Stimulated activated naive B cell treated with anti-CD40 and anti-IgM and Interleukin-4, amounts not matched to agents 10 μg/mL and 1 μg/mL and 100 μg/mL, for 72 hours (primary cell): Measurements from ENCODE around the gene POLR2C.
A peak's percentile ranks its signal among the peaks of the same experiment; 100 is the strongest.
"Not testable (repeated sequence)": the region's sequence is repeated elsewhere in the genome, so short reads cannot be mapped to it uniquely, and the experiment has no call there.

Experiments used
- ATAC-seq, 2 donors: fragments of 150-1000 bp; cut with Tn5 transposase; replicated peaks; 2 replicates each; pipeline ENCODE4 v1.10.0; 2021; ENCODE audit warnings: moderate library complexity in 1 of 2
- DNase-seq: peaks from one replicate; pipeline ENCODE4 v3.0.0; 2021
- H3K27ac Mint-ChIP-seq: one replicate; pipeline ENCODE4 v1.8.0; 2022; ENCODE audit warnings: mild to moderate bottlenecking, mixed read lengths
- H3K27me3 Mint-ChIP-seq, 2 donors: one replicate each; pipeline ENCODE4 v1.8.0; 2022; ENCODE audit warnings: mixed read lengths in 2 of 2
- H3K36me3 Mint-ChIP-seq, 2 donors: one replicate each; pipeline ENCODE4 v1.8.0; 2022; ENCODE audit warnings: mixed read lengths in 2 of 2, mild to moderate bottlenecking in 1 of 2
- H3K4me1 Mint-ChIP-seq, 2 donors: one replicate each; pipeline ENCODE4 v1.8.0; 2022; ENCODE audit warnings: mixed read lengths in 2 of 2, mild to moderate bottlenecking in 1 of 2
- H3K4me3 Mint-ChIP-seq, 2 donors: one replicate each; pipeline ENCODE4 v1.8.0; 2022; ENCODE audit warnings: mild to moderate bottlenecking in 2 of 2, mixed read lengths in 2 of 2, moderate library complexity in 1 of 2
- H3K9me3 Mint-ChIP-seq, 2 donors: one replicate each; pipeline ENCODE4 v1.8.0; 2022; ENCODE audit warnings: mixed read lengths in 2 of 2, mild to moderate bottlenecking in 1 of 2

Gene POLR2C

DNA sequence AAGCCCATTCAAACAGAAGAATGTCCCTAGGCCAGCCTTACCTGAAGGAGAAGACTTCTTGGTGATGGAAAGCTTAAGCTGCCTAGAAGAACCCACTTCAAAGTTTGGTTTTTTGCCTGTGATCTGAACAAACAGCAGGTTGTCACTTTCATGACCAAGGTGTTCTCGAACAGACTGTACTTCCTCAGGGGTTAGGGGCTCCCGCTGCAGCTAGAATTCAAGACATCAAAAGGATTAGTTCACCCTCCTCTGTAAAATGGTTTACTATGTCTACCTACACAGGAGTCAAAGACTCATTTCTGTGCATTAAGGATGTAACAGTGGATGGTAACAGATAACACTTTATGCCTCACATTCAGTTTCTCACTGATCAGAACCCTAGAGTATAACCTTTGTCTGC lies 28.5 kb upstream of the POLR2C start:
- Mint-ChIP-seq H3K36me3 (peaks cover 46 to 49% of the 10 kb centered on the region in 2 donors), H3K27me3 (no peaks in the 10 kb centered on the region), H3K9me3 (no peaks in the 10 kb centered on the region), H3K27ac (no peak overlapping the region), H3K4me1 (no peaks in the 10 kb centered on the region), H3K4me3 (no peak overlapping the region)
- DNase-seq (no peak), ATAC-seq (no peak)

DNA sequence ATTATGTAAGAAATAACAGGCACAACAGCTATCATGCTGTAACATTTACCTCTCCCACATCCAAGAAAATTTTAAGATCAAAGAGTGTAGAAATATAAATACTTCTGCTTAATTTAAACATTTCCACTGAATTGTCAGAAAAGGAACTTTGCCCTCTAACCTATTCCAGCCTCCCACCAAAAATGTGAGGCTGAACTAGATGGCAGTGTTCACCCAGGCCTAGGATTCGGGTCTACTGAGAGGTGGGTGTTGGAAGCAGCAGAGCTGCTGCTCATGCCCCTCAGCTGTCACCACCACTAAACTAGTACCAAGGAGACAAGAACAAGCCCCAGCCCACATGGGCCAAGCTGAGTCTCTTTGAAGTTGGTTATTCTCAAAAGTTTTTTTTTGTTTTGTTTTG lies 26.6 kb upstream of the POLR2C start:
- Mint-ChIP-seq H3K9me3 (peaks cover 0 to 4% of the 10 kb centered on the region in 2 donors), H3K27me3 (no peaks in the 10 kb centered on the region), H3K36me3 (peaks cover 50 to 57% of the 10 kb centered on the region in 2 donors), H3K4me1 (no peaks in the 10 kb centered on the region), H3K27ac (no peak overlapping the region), H3K4me3 (no peak overlapping the region)
- ATAC-seq, result no peak
- no peak for DNase-seq

DNA sequence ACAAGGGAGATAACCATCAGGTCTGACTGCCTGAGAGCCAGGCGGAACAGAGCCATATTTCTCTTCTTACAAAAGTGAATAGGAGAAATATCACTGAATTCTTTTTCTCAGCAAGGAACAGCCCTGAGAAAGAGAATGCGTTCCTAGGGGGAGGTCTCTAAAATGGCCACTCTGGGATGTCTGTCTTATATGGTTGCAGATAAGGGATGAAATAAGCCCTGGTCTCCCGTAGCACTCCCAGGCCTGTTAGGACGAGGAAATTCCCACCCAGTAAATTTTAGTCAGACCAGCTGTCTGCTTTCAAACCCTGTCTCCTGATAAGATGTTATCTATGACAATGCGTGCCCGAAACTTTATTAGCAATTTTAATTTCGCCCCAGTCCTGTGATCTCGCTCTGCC lies 22.5 kb upstream of the POLR2C start:
- peaks cover 36 to 50% of the 10 kb centered on the region in 2 donors for H3K36me3 Mint-ChIP-seq

DNA sequence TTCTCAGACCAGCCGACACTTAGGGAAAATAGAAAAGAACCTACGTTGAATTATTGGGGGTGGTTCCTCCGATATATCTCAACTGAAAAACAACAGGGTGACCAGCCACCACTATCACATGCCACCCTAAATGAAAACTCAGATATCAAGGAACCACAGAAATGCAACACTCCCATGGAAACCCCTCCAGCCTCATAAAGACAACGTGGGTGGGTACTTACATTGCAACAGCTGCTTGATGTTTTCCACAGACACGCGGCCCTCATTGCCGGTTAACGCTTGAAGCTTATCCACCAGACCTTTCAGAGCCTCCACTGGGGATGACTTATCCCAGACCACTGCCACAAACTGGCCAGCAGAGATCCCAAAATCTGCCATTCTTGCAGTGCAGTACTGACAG lies 21.9 kb upstream of the POLR2C start:
- Mint-ChIP-seq H3K4me1 (peaks cover 0 to 11% of the 10 kb centered on the region in 2 donors), H3K36me3 (peaks cover 34 to 47% of the 10 kb centered on the region in 2 donors)
- ATAC-seq, DNase-seq, H3K27me3 Mint-ChIP-seq, H3K9me3 Mint-ChIP-seq, H3K27ac Mint-ChIP-seq, H3K4me3 Mint-ChIP-seq: not testable (repeated sequence)

More for the DNA sequence above, 22.5 kb upstream of the POLR2C start:
- not testable (repeated sequence) for H3K4me3 Mint-ChIP-seq, H3K27me3 Mint-ChIP-seq, H3K9me3 Mint-ChIP-seq, DNase-seq, H3K27ac Mint-ChIP-seq, ATAC-seq
- peaks cover 0 to 11% of the 10 kb centered on the region in 2 donors for H3K4me1 Mint-ChIP-seq

DNA sequence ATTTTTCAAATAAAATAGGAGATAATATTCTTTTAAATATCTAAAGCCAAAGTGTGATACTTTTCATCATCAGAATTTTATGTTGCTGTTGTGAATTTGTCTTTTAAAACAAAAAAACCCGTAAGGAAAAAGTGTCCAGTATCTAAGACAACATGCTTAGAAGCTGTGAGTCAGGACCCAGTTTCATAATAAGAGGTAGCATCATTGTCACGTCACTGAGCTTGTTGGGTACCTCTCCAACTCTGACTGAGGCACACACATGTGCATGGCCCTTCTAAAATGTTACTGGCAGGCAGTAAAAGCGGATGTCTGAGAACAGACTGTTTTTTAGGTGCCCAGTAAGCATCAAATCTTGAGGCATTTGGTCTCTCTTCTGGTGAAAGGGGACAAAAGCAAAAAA lies 17.8 kb upstream of the POLR2C start:
- H3K4me3 Mint-ChIP-seq, result no peak overlapping the region

DNA sequence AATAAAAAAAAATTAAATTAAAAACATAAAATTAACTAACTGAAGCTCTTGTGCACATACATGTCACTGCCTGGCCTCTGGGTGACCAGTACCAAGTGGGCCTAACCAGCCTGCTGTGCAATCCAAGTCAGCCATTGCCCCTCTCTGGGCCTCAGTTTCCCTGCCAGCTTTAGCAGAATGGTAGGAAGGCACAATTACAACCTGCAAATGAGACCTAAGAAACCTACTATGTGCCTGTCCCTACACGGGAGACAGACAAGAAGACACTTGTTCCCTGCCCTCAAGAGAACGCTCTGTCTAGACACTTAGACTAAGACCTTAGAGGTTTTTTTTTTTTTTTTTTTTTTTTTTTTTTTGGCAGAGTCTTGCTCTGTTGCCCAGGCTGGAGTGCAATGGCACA lies 17.0 kb upstream of the POLR2C start:
- H3K9me3 Mint-ChIP-seq, result peaks cover 0 to 4% of the 10 kb centered on the region in 2 donors
- DNase-seq (no peak), ATAC-seq (no peak)
- no peak overlapping the region for H3K4me3 Mint-ChIP-seq
- no peak overlapping the region for H3K27ac Mint-ChIP-seq
- peaks cover 8 to 35% of the 10 kb centered on the region in 2 donors for H3K4me1 Mint-ChIP-seq
- peaks cover 7 to 24% of the 10 kb centered on the region in 2 donors for H3K36me3 Mint-ChIP-seq
- H3K27me3 Mint-ChIP-seq, result no peaks in the 10 kb centered on the region

More for the DNA sequence above, 17.8 kb upstream of the POLR2C start:
- Mint-ChIP-seq H3K9me3 (peaks cover 0 to 7% of the 10 kb centered on the region in 2 donors), H3K36me3 (peaks cover 15 to 30% of the 10 kb centered on the region in 2 donors), H3K27me3 (no peaks in the 10 kb centered on the region), H3K27ac (no peak overlapping the region), H3K4me1 (peaks cover 8 to 35% of the 10 kb centered on the region in 2 donors)
- no peak for ATAC-seq
- DNase-seq, result no peak

DNA sequence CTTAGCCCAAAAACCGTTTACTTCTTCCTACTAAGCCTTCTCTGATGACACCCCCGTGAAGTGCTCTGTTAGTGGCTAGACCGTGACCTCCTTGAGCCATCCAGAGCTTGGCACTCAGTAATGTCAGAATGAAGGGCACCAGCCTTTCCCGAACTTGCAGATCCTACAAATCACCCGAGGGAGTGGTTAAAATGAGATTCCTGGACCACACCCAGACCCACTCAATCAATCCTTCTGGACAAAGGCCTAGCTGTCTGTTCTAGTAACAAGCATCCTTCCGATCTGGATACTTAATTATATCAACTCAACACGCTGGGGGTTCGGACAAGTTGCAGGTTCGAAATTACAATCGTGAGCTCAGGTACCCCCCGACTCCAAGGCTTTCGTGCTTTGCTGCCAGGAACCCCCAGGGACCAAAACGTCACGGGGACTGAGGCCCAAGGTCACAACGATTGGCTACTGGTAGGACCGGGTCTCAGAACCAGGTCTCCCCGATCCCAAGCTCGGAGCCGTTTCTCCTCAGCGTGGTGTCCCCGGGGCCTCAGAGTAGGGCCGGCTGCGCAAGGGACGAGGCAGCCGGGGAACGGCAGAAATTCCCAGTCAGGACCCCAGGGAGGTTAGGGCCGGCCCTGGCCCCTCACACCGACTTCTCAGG lies 15.8 kb upstream of the POLR2C start:
- peak; percentile 66 for ATAC-seq
- peaks cover 8 to 35% of the 10 kb centered on the region in 2 donors for H3K4me1 Mint-ChIP-seq
- H3K27me3 Mint-ChIP-seq, result no peaks in the 10 kb centered on the region
- peak overlapping the region; percentile 97 for H3K27ac Mint-ChIP-seq
- H3K36me3 Mint-ChIP-seq, result peaks cover 3 to 18% of the 10 kb centered on the region in 2 donors
- peak overlapping the region; percentile 96 to 98 for H3K4me3 Mint-ChIP-seq
- peak; percentile 45 for DNase-seq
- H3K9me3 Mint-ChIP-seq, result peaks cover 0 to under 1% of the 10 kb centered on the region in 2 donors

DNA sequence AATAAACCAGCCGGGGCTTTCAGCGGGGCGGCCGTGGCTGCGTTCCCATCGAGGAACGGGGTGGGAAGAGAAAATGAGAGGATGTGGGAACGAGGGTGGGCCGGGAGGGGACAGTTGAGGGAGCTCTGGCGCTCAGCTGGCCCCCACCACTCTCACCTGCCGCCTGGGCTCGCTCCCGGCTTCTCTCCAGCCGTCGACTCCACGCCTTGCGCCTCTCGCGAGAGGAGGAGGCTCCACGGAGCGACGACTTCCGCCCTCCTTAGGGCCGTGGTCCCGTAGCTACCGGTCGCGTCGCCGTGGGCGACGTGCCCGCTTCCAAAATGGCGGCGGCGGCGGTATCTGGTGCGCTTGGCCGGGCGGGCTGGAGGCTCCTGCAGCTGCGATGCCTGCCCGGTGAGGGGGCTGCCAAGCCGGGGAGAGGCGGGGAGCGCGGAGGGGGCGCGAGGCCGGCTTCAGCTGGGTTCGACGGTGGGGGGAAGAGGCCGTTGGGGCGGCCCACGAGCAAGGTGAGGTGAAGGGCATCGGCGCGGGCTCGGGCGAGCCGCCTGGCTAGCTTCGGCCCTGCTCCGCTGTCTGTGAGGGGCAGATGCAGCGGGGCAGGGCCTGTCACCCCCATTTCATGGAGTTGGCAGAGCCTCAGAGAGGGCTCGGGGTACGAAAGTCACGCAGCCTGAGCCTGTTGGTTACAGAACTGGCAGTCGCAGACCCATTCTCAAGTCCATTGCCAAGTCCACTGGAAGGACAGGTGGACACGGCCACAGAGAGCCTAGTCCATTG lies 15.1 kb upstream of the POLR2C start, which contains the start of the genes CIAPIN1 and COQ9:
TSS of gene CIAPIN1 (minus strand) at position 200 of the 777 bp plus-strand sequence. CDS start 6,457 bp downstream, outside the sequence.
TSS of gene COQ9 (plus strand) at position 294 of the 777 bp plus-strand sequence. CDS start at position 321, 27 bp downstream.
- no peaks in the 10 kb centered on the region for H3K27me3 Mint-ChIP-seq
- DNase-seq (peak; percentile 90), ATAC-seq (peak; percentile 99)
- peak within 1 kb of the TSS; percentile 97 for H3K27ac Mint-ChIP-seq
- peaks cover 5 to 22% of the 10 kb centered on the region in 2 donors for H3K36me3 Mint-ChIP-seq
- H3K4me3 Mint-ChIP-seq, result peak within 1 kb of the TSS; percentile 96 to 98
- peaks cover 8 to 35% of the 10 kb centered on the region in 2 donors for H3K4me1 Mint-ChIP-seq
- no peaks in the 10 kb centered on the region for H3K9me3 Mint-ChIP-seq

DNA sequence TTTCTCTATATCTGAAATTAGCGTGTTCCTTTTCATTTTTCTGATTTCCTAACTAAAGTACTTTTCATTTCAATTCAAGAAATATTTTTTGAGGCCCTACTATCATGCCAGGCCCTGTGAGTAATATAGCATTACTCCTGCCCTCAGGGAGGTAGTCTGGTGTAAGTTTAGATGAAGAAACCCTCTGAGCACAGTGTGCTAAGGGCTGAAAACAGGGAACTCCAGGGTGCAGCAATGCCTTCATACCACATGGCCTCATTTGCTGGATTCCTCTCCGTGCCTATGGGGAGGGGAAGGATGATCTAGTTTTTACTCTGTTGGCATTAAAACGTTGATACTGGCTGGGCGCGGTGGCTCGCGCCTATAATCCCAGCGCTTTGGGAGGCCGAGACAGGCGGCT lies 10.5 kb upstream of the POLR2C start:
- no peaks in the 10 kb centered on the region for H3K9me3 Mint-ChIP-seq
- peaks cover 5 to 13% of the 10 kb centered on the region in 2 donors for H3K4me1 Mint-ChIP-seq
- H3K4me3 Mint-ChIP-seq, result no peak overlapping the region
- H3K27me3 Mint-ChIP-seq, result no peaks in the 10 kb centered on the region
- peaks cover 28 to 54% of the 10 kb centered on the region in 2 donors for H3K36me3 Mint-ChIP-seq
- DNase-seq (no peak), ATAC-seq (no peak)
- no peak overlapping the region for H3K27ac Mint-ChIP-seq

DNA sequence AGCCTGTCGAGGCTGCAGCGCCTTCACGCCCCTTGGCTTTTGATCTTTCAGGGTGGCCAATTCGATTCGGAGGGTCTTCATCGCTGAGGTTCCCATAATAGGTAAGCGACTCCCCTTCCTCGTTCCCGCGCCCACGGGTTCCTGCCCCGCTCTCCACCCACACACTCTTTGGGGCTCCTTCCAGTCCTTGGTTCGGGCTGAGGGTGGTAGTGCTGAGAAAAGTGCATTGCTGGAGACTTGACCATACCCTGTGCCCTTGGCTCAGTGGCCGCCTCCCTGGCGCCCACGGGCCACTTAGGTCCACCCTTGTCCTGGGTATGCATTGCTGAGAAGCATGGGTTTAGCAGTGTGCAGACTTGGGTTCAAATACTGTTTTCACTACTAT lies 491 bp downstream of the POLR2C start:
- Mint-ChIP-seq H3K4me1 (peaks cover 24 to 33% of the 10 kb centered on the region in 2 donors), H3K4me3 (peak overlapping the region; percentile 90 to 100), H3K36me3 (peaks cover 29 to 56% of the 10 kb centered on the region in 2 donors), H3K9me3 (no peaks in the 10 kb centered on the region), H3K27ac (peak overlapping the region; percentile 100), H3K27me3 (no peaks in the 10 kb centered on the region)
- DNase-seq, result no peak
- ATAC-seq, result peak; percentile 47 to 49

DNA sequence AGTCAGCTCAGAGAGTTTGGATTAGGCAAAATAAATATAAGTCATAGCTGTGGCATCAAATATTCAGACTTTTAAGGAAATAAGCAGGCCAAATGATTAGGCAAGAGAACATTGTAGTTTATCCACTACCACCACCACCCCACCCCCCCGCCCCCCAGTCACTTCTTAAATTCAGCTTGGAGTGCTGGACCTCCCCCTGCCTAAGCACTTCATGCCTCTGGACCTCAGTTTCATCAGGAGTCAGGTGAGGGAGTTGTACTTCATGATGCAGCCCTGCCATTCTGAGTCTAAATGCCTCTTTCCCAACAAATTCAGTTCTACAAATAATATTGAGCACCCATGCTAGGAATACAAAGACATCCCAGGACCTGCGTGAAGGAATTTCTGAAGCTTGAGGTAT lies 2.0 kb downstream of the POLR2C start:
- H3K27me3 Mint-ChIP-seq, result no peaks in the 10 kb centered on the region
- H3K27ac Mint-ChIP-seq, result peak overlapping the region; percentile 6
- H3K4me3 Mint-ChIP-seq, result no peak overlapping the region
- H3K36me3 Mint-ChIP-seq, result peaks cover 40 to 66% of the 10 kb centered on the region in 2 donors
- DNase-seq, result no peak
- peaks cover 26 to 38% of the 10 kb centered on the region in 2 donors for H3K4me1 Mint-ChIP-seq
- ATAC-seq, result no peak
- H3K9me3 Mint-ChIP-seq, result no peaks in the 10 kb centered on the region

DNA sequence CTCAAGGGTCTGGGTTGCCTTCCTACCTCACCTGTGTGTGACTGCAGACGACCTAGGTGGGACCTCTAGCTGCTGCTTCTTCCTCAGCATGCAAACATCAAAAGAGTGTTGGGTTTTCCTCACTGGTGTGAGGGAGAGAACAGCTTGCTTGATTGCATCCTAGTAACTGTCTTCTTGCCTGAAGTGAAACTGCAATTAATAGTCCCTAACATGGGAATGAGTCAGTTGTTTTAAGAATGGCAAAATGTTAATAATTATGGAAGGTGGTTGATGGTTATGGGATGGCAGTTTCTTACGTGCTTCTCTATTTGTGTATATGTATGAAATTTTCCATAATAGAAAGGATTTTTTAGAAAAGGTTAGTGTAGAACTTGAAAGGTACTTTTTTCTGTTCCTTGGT lies 5.9 kb downstream of the POLR2C start:
- Mint-ChIP-seq H3K9me3 (no peaks in the 10 kb centered on the region), H3K27ac (peak overlapping the region; percentile 70), H3K4me1 (peaks cover 19 to 31% of the 10 kb centered on the region in 2 donors), H3K4me3 (no peak overlapping the region), H3K36me3 (peaks cover 41 to 61% of the 10 kb centered on the region in 2 donors), H3K27me3 (no peaks in the 10 kb centered on the region)
- DNase-seq, result no peak
- no peak for ATAC-seq

DNA sequence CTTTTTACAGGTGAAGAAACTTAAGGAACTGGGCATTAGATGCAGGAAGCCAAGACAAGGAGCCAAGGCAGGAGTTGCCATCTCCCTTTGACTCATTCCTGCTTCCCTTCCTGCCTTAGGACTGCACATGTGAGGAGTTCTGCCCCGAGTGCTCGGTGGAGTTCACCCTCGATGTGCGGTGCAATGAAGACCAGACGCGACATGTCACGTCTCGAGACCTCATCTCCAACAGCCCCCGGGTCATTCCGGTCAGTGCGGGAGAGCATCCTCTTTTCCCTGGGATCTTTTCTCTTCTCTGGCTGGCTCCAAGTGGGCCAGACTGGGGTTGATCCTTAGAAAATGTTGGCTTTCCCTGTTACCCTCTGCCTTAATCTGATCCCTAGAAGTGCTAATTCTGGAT lies 6.6 kb downstream of the POLR2C start:
- no peak for DNase-seq
- Mint-ChIP-seq H3K9me3 (no peaks in the 10 kb centered on the region), H3K4me1 (peaks cover 15 to 25% of the 10 kb centered on the region in 2 donors), H3K36me3 (peaks cover 43 to 63% of the 10 kb centered on the region in 2 donors), H3K27me3 (no peaks in the 10 kb centered on the region), H3K4me3 (no peak overlapping the region), H3K27ac (no peak overlapping the region)
- ATAC-seq, result no peak

DNA sequence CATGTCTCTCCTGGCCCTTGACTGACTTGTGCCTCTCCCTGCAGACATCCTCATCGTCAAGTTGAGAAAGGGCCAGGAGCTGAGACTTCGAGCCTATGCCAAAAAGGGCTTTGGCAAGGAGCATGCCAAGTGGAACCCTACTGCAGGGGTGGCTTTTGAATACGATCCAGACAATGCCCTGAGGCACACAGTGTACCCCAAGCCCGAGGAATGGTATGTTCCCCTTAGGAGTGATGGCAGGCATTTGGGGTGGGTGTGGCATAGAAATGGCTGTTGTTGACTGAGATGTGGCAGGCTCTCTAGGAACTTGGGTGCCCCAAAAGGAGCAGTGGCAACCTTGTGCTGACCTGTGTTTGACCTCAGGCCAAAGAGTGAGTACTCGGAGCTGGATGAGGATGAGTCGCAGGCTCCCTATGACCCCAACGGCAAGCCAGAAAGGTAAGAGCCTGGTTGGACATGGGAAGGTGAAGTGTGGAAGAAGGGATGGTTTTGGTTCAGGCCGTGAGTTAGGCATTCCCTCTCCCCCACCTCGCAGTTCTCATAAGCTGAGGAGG lies 7.5 kb downstream of the POLR2C start:
- Mint-ChIP-seq H3K27ac (peak overlapping the region; percentile 65), H3K27me3 (no peaks in the 10 kb centered on the region), H3K4me3 (no peak overlapping the region), H3K36me3 (peaks cover 38 to 54% of the 10 kb centered on the region in 2 donors), H3K9me3 (no peaks in the 10 kb centered on the region), H3K4me1 (peaks cover 10 to 16% of the 10 kb centered on the region in 2 donors)
- ATAC-seq, result no peak
- no peak for DNase-seq
